Stomach (tissue), 4 donors: Measurements from ENCODE around the gene KLHL1.

Experiments
- CTCF ChIP-seq, 7 experiments: fragments of 450-650 bp in 4 of 7; fragments of 200-600 bp in 3 of 7; sonication (generic) in 3 of 7; IDR thresholded peaks; one replicate each; pipeline ENCODE4 v1.5.1; 2016 to 2019; ENCODE audit warnings: antibody characterized with exemption in 7 of 7, control low read depth in 2 of 7, mild to moderate bottlenecking in 1 of 7
- EP300 ChIP-seq: sonication (generic); formaldehyde crosslinking; IDR thresholded peaks from one replicate; pipeline ENCODE4 v1.6.1; 2017; ENCODE audit warnings: antibody characterized with exemption
- POLR2A ChIP-seq, 4 donors: fragments of 450-650 bp; IDR thresholded peaks; one replicate each; pipeline ENCODE4 v1.6.1; 2016; ENCODE audit warnings: antibody characterized with exemption in 4 of 4, control low read depth in 2 of 4, mild to moderate bottlenecking in 1 of 4, moderate library complexity in 1 of 4
- POLR2AphosphoS5 ChIP-seq, 3 donors: sonication (generic); formaldehyde crosslinking; IDR thresholded peaks; one replicate each; pipeline ENCODE4 v1.6.1; 2016; ENCODE audit warnings: antibody characterized with exemption in 3 of 3

DNA sequence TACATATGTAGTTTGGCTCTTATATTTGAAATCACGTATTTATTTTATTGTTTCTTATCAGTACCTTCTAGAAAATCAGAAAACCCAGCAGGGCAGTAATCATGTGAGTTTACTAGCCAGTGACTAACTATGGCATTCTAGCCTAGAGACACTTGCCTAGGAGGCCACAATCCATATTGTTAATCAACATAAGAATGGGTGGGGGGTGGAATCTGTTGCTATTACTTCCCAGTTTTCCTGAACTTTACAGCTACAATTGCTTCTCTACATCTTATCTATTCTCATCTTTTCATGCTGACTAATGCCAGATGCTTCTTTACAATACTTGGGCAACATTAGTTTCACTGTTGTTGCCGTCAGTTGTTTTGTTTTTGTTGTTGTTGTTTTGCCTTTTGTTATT lies 19.3 kb downstream of the KLHL1 start:
- TF ChIP-seq CTCF (IDR thresholded peaks at IDR 0.05) (no peak), POLR2A (IDR thresholded peaks at IDR 0.05) (no peak), EP300 (no peak), POLR2AphosphoS5 (IDR thresholded peaks at IDR 0.05) (no peak)
